Measurements from ENCODE around the gene TSPAN8. TPM values are rescaled to one million over a fixed set of nuclear protein-coding genes. Genes with fewer than 3 reads are reported as not detected.

TSPAN8 gene
- total RNA-seq, 2 donors from 2014 or later: 1,490 to 2,025 TPM

Other genes starting within 250 kb of the TSPAN8 start
- 10 to 100 TPM; 13.1 to 48.8 TPM for gene PTPRR, start 237.3 kb downstream of the TSPAN8 start, total RNA-seq

All from left colon (tissue), 2 donors.